K562 treated with DMSO at 1 percent for 48 hours (cell line): Measurements from ENCODE around the gene ADRB2. TPM values are rescaled to one million over a fixed set of nuclear protein-coding genes. Genes with fewer than 3 reads are reported as not detected.

ENCODE experiments used
- total RNA-seq: library from RNA; unstranded; fragments of 300-600 nt; gene quantifications from 2 replicates; pipeline ENCODE4 v1.2.3, GENCODE V29; 2022; ENCODE audit warnings: low replicate concordance; ENCODE audit errors: extremely low read depth

Gene ADRB2
- total RNA-seq: not detected in 2 replicates

DNA sequence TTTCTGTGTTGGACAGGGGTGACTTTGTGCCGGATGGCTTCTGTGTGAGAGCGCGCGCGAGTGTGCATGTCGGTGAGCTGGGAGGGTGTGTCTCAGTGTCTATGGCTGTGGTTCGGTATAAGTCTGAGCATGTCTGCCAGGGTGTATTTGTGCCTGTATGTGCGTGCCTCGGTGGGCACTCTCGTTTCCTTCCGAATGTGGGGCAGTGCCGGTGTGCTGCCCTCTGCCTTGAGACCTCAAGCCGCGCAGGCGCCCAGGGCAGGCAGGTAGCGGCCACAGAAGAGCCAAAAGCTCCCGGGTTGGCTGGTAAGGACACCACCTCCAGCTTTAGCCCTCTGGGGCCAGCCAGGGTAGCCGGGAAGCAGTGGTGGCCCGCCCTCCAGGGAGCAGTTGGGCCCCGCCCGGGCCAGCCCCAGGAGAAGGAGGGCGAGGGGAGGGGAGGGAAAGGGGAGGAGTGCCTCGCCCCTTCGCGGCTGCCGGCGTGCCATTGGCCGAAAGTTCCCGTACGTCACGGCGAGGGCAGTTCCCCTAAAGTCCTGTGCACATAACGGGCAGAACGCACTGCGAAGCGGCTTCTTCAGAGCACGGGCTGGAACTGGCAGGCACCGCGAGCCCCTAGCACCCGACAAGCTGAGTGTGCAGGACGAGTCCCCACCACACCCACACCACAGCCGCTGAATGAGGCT is at the start of gene ADRB2:
Gene ADRB2, plus strand, starts transcription at position 559 of the 686 bp plus-strand sequence. CDS start 221 bp downstream, outside the sequence.

Other genes starting within 250 kb of the ADRB2 start
- gene HTR4, start 172.1 kb upstream of the ADRB2 start, total RNA-seq: not detected in 2 replicates
- not detected in 2 replicates for gene SH3TC2, start 236.5 kb downstream of the ADRB2 start, total RNA-seq